ENCODE measurements around the gene NTM.

DNA sequence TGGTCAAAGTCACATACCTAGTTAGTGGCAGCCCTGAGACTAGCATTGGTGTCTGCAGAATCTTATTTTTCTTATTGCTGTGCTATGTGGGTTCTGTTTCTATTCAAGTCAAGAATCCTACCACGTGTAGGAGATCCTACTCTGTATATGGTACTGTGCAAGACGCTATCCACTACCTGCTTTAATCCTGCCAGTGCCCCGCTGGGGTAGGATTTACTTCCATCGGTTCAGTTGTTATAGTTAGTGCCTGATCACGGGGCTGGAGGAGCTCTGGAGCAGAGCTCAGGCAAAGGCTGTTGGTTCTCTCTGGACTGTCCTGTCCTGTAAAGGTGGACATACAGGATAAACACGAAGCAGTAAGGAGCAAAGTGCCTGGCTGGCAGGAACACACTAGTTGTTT is 167.9 kb downstream of the NTM start:
- TF ChIP-seq, protein P1, sequence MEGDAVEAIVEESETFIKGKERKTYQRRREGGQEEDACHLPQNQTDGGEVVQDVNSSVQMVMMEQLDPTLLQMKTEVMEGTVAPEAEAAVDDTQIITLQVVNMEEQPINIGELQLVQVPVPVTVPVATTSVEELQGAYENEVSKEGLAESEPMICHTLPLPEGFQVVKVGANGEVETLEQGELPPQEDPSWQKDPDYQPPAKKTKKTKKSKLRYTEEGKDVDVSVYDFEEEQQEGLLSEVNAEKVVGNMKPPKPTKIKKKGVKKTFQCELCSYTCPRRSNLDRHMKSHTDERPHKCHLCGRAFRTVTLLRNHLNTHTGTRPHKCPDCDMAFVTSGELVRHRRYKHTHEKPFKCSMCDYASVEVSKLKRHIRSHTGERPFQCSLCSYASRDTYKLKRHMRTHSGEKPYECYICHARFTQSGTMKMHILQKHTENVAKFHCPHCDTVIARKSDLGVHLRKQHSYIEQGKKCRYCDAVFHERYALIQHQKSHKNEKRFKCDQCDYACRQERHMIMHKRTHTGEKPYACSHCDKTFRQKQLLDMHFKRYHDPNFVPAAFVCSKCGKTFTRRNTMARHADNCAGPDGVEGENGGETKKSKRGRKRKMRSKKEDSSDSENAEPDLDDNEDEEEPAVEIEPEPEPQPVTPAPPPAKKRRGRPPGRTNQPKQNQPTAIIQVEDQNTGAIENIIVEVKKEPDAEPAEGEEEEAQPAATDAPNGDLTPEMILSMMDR (IDR thresholded peaks at IDR 0.05): no peak
- no peak for TF ChIP-seq POLR2A (IDR thresholded peaks at IDR 0.05)

Data from uterus (tissue), 2 donors.